HCT116 (cell line): ENCODE measurements around the gene STK11. TPM values are rescaled to one million over a fixed set of nuclear protein-coding genes. Genes with fewer than 3 reads are reported as not detected.

ENCODE experiments used
- ATAC-seq: fragments of 200-7000 bp; cut with Tn5 transposase; 2 replicates; pipeline ENCODE4 v1.9.1; 2020; ENCODE audit warnings: mild to moderate bottlenecking, moderate library complexity
- BruUV-seq: library from RNA; stranded (reverse); fragments of 400-500 nt; replicated peaks from 2 replicates; lab custom pipeline; 2021; lab: Mats Ljungman, UMichigan
- CTCF ChIA-PET: fragments of 300-600 bp; sonication (Branson Sonifier 250); formaldehyde crosslinking; loops from one replicate; lab custom pipeline; 2021; ENCODE audit warnings: antibody characterized with exemption; lab: Charles Lee
- POLR2A ChIA-PET: fragments of 300-600, 350-600 bp; sonication (Branson Sonifier 250); formaldehyde crosslinking; loops from one replicate; lab custom pipeline; 2021; ENCODE audit warnings: antibody characterized with exemption; lab: Charles Lee
- RAD21 ChIA-PET, 2 experiments: fragments of 300-600 bp; sonication (Branson Sonifier 250); formaldehyde crosslinking; loops; one replicate each; lab custom pipeline; 2023; ENCODE audit warnings: low total read pairs in 2 of 2; ENCODE audit not compliant: uncharacterized antibody in 2 of 2, unreplicated experiment in 2 of 2, low non-redundant PET in 1 of 2; lab: Charles Lee
- DNase-seq: peaks from one replicate; pipeline ENCODE4 v3.0.0-alpha.2; 2010; ENCODE audit warnings: low read depth, low spot score
- H2AFZ ChIP-seq: fragments of 200-600 bp; shearing (Covaris generic), sonication (generic); 2 replicates; pipeline ENCODE4 v1.6.1; 2017; ENCODE audit warnings: low read depth, mixed run types, mixed read lengths, antibody characterized with exemption, low read length; ENCODE audit not compliant: poor library complexity, severe bottlenecking
- H3K27ac ChIP-seq: 2 replicates; pipeline ENCODE4 v1.5.1; 2012; ENCODE audit warnings: low read depth, low read length
- H3K27me3 ChIP-seq: fragments of 200-600 bp; sonication (generic); 2 replicates; pipeline ENCODE4 v1.6.1; 2016; ENCODE audit warnings: mixed run types, low read length, mixed read lengths; ENCODE audit not compliant: insufficient read depth
- H3K36me3 ChIP-seq, 2 experiments: fragments of 200-500 bp in 1 of 2; fragments of 200-600 bp in 1 of 2; sonication (Bioruptor generic) in 1 of 2; sonication (generic) in 1 of 2; 2 replicates each; pipeline versions ENCODE4 v1.5.1 to v1.6.1; 2014 to 2016; ENCODE audit warnings: low read length in 2 of 2, inconsistent platforms in 1 of 2, mixed read lengths in 1 of 2, mixed run types in 1 of 2; ENCODE audit not compliant: insufficient read depth in 2 of 2, control insufficient read depth in 1 of 2
- H3K4me1 ChIP-seq, 2 experiments: fragments of 200-600 bp in 1 of 2; sonication (generic) in 1 of 2; 2 replicates each; pipeline versions ENCODE4 v1.5.1 to v1.6.1; 2012 to 2017; ENCODE audit warnings: low read length in 2 of 2, inconsistent platforms in 1 of 2, mild to moderate bottlenecking in 1 of 2, mixed read lengths in 1 of 2, mixed run types in 1 of 2, moderate library complexity in 1 of 2; ENCODE audit not compliant: insufficient read depth in 2 of 2, control insufficient read depth in 1 of 2
- H3K4me2 ChIP-seq: fragments of 200-600 bp; sonication (generic); 2 replicates; pipeline ENCODE4 v1.6.1; 2017; ENCODE audit warnings: mixed run types, low read length, mixed read lengths
- H3K4me3 ChIP-seq, 2 experiments: fragments of 200-600 bp in 1 of 2; sonication (generic) in 1 of 2; replicated peaks in 1 of 2; 2 replicates each; pipeline ENCODE4 v1.5.1; 2011 to 2016; ENCODE audit warnings: low read length in 2 of 2, control low read depth in 1 of 2, low read depth in 1 of 2, mild to moderate bottlenecking in 1 of 2, mixed read lengths in 1 of 2, mixed run types in 1 of 2
- H3K79me2 ChIP-seq: fragments of 200-600 bp; sonication (generic); 2 replicates; pipeline ENCODE4 v1.6.1; 2017; ENCODE audit warnings: mild to moderate bottlenecking, mixed run types, low read length, moderate library complexity, mixed read lengths; ENCODE audit not compliant: insufficient read depth
- H3K9ac ChIP-seq: fragments of 200-600 bp; sonication (generic); 2 replicates; pipeline ENCODE4 v1.6.1; 2016; ENCODE audit warnings: low read length, mixed read lengths
- H3K9me2 ChIP-seq: fragments of 200-600 bp; sonication (generic), shearing (Covaris generic); 2 replicates; pipeline ENCODE4 v1.6.1; 2017; ENCODE audit warnings: mixed run types, mild to moderate bottlenecking, moderate library complexity; ENCODE audit not compliant: insufficient read depth
- H3K9me3 ChIP-seq, 2 experiments: fragments of 200-500 bp in 1 of 2; fragments of 200-600 bp in 1 of 2; sonication (Bioruptor generic) in 1 of 2; sonication (generic) in 1 of 2; 2 replicates each; pipeline ENCODE4 v1.6.1; 2014 to 2017; ENCODE audit warnings: low read length in 2 of 2, mixed read lengths in 2 of 2, inconsistent platforms in 1 of 2, low read depth in 1 of 2, mild to moderate bottlenecking in 1 of 2, mixed run types in 1 of 2, moderate library complexity in 1 of 2; ENCODE audit not compliant: control insufficient read depth in 1 of 2, insufficient read depth in 1 of 2
- H4K20me1 ChIP-seq: fragments of 200-600 bp; sonication (generic), shearing (Covaris generic); 2 replicates; pipeline ENCODE4 v1.6.1; 2017; ENCODE audit warnings: mixed run types, mild to moderate bottlenecking, moderate library complexity; ENCODE audit not compliant: insufficient read depth
- RAD21 ChIP-seq: IDR thresholded peaks from 2 replicates; pipeline ENCODE4 v1.6.1; 2012; ENCODE audit warnings: low read depth, mild to moderate bottlenecking
- intact Hi-C: fragments of 100-400 bp; cut with micrococcal nuclease; formaldehyde crosslinking; loops from 2 replicates; pipeline ENCODE4 v1.10.0; 2022
- total RNA-seq: library from RNA; stranded (reverse); gene quantifications from one replicate; pipeline ENCODE4 v1.2.1, GENCODE V29; 2021; ENCODE audit not compliant: unreplicated experiment
- TF ChIP-seq, protein P1 (sequence below): IDR thresholded peaks from 2 replicates; pipeline ENCODE4 v1.6.1; 2012; ENCODE audit warnings: low read depth
- TF ChIP-seq, protein P2 (sequence below): IDR thresholded peaks from 2 replicates; pipeline ENCODE4 v1.6.1; 2011; ENCODE audit warnings: mild to moderate bottlenecking, low read length, moderate library complexity; ENCODE audit not compliant: insufficient replicate concordance; ENCODE audit errors: extremely low read depth
- TF ChIP-seq, protein P3 (sequence below): IDR thresholded peaks from 2 replicates; pipeline ENCODE4 v1.6.1; 2012
- TF ChIP-seq, protein P4 (sequence below), 3 experiments: fragments of 200-600 bp in 1 of 3; sonication (generic) in 1 of 3; IDR thresholded peaks in 2 of 3; conservative IDR thresholded peaks in 1 of 3; 2 replicates each; pipeline ENCODE4 v1.5.1; 2012 to 2017; ENCODE audit warnings: low read depth in 2 of 3, low read length in 2 of 3, antibody characterized with exemption in 1 of 3, borderline replicate concordance in 1 of 3, control low read depth in 1 of 3, mild to moderate bottlenecking in 1 of 3, mixed read lengths in 1 of 3, mixed run types in 1 of 3, moderate library complexity in 1 of 3; ENCODE audit not compliant: insufficient read depth in 1 of 3

The STK11 gene
- total RNA-seq, 1 experiment from 2014 or later: 86.9 TPM

DNA sequence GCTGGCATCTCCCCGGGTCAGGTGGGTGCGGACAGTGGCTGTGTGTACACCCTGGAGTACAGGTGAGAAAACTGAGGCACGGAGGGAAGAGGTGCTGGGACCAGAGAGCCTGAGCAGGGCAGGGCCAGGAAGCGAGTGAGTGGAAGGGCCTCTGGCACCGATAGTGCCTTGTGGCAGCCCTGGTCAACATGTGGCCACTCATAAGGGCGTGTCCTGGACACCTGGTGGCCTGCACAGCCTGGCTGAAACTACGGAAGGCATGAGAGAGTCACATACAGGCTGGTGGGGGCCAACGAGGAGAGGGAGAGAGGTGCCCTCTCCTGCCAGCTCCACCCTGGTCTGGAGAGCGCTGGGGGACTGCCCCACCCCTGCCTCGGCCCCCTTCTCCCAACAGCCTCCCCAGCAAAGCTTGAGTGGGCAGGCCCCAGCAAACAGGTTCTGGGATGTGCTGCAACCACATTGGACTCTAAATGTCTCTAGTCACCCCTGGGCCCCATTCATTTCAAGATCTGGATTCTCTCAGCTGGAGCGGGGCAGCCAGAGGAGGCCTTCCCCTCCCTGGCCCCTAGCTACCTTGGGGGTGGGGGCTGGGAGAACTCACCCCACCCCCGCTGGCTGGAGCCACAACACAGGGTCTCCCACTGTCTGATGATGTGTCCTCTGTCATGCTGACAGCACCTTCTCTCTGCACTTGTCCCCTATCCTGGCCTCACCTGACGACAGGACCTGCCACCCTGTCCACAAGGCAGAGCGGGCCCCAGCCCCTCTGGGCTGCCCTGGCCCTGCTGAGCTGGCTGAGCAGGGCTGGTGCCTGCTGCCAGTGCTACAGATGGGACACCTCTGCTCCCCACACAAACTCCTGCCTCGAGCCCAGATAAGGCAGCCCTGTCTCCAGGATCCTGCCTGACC, 26.4 kb downstream of the STK11 start:
- ChIA-PET CTCF (no interaction called here), POLR2A (no interaction called here), RAD21 (no interaction called here)
- ATAC-seq (no peak), DNase-seq (no peak)
- H3K9me2 ChIP-seq: no peaks in the 10 kb centered on the region
- H3K36me3 ChIP-seq: peaks cover 3 to 16% of the 10 kb centered on the region in 2 experiments; a peak in 3 of 4 replicates
- H3K4me2 ChIP-seq: no peak overlapping the region
- intact Hi-C loops: no loop called here
- peak overlapping the region; percentile 27; the same call in 1 of the 2 replicates for H3K27ac ChIP-seq
- no peaks in the 10 kb centered on the region for H3K9me3 ChIP-seq
- H3K9ac ChIP-seq: no peak overlapping the region
- TF ChIP-seq, protein P1, sequence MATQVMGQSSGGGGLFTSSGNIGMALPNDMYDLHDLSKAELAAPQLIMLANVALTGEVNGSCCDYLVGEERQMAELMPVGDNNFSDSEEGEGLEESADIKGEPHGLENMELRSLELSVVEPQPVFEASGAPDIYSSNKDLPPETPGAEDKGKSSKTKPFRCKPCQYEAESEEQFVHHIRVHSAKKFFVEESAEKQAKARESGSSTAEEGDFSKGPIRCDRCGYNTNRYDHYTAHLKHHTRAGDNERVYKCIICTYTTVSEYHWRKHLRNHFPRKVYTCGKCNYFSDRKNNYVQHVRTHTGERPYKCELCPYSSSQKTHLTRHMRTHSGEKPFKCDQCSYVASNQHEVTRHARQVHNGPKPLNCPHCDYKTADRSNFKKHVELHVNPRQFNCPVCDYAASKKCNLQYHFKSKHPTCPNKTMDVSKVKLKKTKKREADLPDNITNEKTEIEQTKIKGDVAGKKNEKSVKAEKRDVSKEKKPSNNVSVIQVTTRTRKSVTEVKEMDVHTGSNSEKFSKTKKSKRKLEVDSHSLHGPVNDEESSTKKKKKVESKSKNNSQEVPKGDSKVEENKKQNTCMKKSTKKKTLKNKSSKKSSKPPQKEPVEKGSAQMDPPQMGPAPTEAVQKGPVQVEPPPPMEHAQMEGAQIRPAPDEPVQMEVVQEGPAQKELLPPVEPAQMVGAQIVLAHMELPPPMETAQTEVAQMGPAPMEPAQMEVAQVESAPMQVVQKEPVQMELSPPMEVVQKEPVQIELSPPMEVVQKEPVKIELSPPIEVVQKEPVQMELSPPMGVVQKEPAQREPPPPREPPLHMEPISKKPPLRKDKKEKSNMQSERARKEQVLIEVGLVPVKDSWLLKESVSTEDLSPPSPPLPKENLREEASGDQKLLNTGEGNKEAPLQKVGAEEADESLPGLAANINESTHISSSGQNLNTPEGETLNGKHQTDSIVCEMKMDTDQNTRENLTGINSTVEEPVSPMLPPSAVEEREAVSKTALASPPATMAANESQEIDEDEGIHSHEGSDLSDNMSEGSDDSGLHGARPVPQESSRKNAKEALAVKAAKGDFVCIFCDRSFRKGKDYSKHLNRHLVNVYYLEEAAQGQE: no peak
- TF ChIP-seq RAD21: no peak
- TF ChIP-seq, protein P2, sequence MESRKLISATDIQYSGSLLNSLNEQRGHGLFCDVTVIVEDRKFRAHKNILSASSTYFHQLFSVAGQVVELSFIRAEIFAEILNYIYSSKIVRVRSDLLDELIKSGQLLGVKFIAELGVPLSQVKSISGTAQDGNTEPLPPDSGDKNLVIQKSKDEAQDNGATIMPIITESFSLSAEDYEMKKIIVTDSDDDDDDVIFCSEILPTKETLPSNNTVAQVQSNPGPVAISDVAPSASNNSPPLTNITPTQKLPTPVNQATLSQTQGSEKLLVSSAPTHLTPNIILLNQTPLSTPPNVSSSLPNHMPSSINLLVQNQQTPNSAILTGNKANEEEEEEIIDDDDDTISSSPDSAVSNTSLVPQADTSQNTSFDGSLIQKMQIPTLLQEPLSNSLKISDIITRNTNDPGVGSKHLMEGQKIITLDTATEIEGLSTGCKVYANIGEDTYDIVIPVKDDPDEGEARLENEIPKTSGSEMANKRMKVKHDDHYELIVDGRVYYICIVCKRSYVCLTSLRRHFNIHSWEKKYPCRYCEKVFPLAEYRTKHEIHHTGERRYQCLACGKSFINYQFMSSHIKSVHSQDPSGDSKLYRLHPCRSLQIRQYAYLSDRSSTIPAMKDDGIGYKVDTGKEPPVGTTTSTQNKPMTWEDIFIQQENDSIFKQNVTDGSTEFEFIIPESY: no peak
- TF ChIP-seq, protein P3, sequence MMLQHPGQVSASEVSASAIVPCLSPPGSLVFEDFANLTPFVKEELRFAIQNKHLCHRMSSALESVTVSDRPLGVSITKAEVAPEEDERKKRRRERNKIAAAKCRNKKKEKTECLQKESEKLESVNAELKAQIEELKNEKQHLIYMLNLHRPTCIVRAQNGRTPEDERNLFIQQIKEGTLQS: no peak
- TF ChIP-seq, protein P4, sequence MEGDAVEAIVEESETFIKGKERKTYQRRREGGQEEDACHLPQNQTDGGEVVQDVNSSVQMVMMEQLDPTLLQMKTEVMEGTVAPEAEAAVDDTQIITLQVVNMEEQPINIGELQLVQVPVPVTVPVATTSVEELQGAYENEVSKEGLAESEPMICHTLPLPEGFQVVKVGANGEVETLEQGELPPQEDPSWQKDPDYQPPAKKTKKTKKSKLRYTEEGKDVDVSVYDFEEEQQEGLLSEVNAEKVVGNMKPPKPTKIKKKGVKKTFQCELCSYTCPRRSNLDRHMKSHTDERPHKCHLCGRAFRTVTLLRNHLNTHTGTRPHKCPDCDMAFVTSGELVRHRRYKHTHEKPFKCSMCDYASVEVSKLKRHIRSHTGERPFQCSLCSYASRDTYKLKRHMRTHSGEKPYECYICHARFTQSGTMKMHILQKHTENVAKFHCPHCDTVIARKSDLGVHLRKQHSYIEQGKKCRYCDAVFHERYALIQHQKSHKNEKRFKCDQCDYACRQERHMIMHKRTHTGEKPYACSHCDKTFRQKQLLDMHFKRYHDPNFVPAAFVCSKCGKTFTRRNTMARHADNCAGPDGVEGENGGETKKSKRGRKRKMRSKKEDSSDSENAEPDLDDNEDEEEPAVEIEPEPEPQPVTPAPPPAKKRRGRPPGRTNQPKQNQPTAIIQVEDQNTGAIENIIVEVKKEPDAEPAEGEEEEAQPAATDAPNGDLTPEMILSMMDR (IDR thresholded peaks at IDR 0.05 in 2 of 3, conservative IDR thresholded peaks at IDR 0.05 in 1 of 3; ENCODE audit: borderline replicate concordance in 1 of 3, insufficient read depth in 1 of 3, low read depth in 2 of 3, low read length in 2 of 3): no peak
- H3K27me3 ChIP-seq: no peaks in the 10 kb centered on the region
- peaks cover 23 to 42% of the 10 kb centered on the region in 2 experiments for H3K4me1 ChIP-seq
- no peaks in the 10 kb centered on the region for H4K20me1 ChIP-seq
- BruUV-seq: no TSS peak
- H2AFZ ChIP-seq: no peak overlapping the region
- H3K4me3 ChIP-seq: no peak overlapping the region
- peaks cover 16% of the 10 kb centered on the region; the same call in 1 of the 2 replicates for H3K79me2 ChIP-seq
